GM12878 (cell line): ENCODE results near the gene CADPS. TPM values are rescaled to one million over a fixed set of nuclear protein-coding genes. Genes with fewer than 3 reads are reported as not detected.

Experiments
- ATAC-seq: fragments of 200-7000 bp; cut with Tn5 transposase; 3 replicates; pipeline ENCODE4 v1.9.1; 2020; ENCODE audit warnings: mild to moderate bottlenecking, moderate library complexity
- BruUV-seq: library from RNA; stranded (reverse); fragments of 400-500 nt; replicated peaks from 2 replicates; lab custom pipeline; 2021; lab: Mats Ljungman, UMichigan
- CTCF ChIA-PET: fragments of 300-600 bp; sonication (Branson Sonifier 250); formaldehyde crosslinking; extraction: SDS; loops from one replicate; lab custom pipeline; 2021; ENCODE audit warnings: inconsistent platforms; lab: Yijun Ruan, JAX
- POLR2A ChIA-PET: fragments of 350-600 bp; formaldehyde crosslinking; extraction: SDS; loops from one replicate; lab custom pipeline; 2021; ENCODE audit warnings: inconsistent platforms; lab: Charles Lee
- RAD21 ChIA-PET: fragments of 300-600 bp; sonication (Branson Sonifier 250); formaldehyde crosslinking; loops from one replicate; lab custom pipeline; 2023; ENCODE audit warnings: antibody characterized with exemption; ENCODE audit not compliant: unreplicated experiment; lab: Charles Lee
- SMC1A ChIA-PET: fragments of 300-600 bp; sonication (Branson Sonifier 250); formaldehyde crosslinking; loops from one replicate; lab custom pipeline; 2023; ENCODE audit not compliant: unreplicated experiment, uncharacterized antibody; lab: Charles Lee
- DNase-seq: peaks from one replicate; pipeline ENCODE4 v3.0.0-alpha.2; 2011; ENCODE audit warnings: low read depth, low spot score
- FAIRE-seq: peaks from 3 replicates; lab custom pipeline; 2011; peaks lifted over from hg19 to GRCh38; lab: Jason Lieb, UNC
- H2AFZ ChIP-seq: 2 replicates; pipeline ENCODE4 v1.6.0; 2011; ENCODE audit warnings: low read depth, low read length, control low read depth; ENCODE audit not compliant: control insufficient read depth
- H3K27ac ChIP-seq: 2 replicates; pipeline ENCODE4 v1.5.1; 2011; ENCODE audit warnings: control low read depth; ENCODE audit not compliant: control insufficient read depth, insufficient read depth
- H3K27me3 ChIP-seq, 2 experiments: replicated peaks in 1 of 2; 2 replicates each; pipeline versions ENCODE4 v1.6.0 to v1.6.1; 2011; ENCODE audit warnings: low read length in 1 of 2; ENCODE audit not compliant: control insufficient read depth in 2 of 2, insufficient read depth in 2 of 2
- H3K36me3 ChIP-seq, 2 experiments: 2 replicates each; pipeline ENCODE4 v1.5.1; 2011; ENCODE audit warnings: low read length in 1 of 2; ENCODE audit not compliant: control insufficient read depth in 2 of 2, insufficient read depth in 2 of 2
- H3K4me1 ChIP-seq: 2 replicates; pipeline ENCODE4 v1.6.1; 2011; ENCODE audit warnings: mild to moderate bottlenecking, low read length, moderate library complexity, mixed read lengths; ENCODE audit not compliant: control insufficient read depth, insufficient read depth
- H3K4me2 ChIP-seq: 2 replicates; pipeline ENCODE4 v1.6.0; 2011; ENCODE audit warnings: control low read depth; ENCODE audit not compliant: control insufficient read depth, insufficient read depth
- H3K4me3 ChIP-seq: fragments of 200-600 bp; sonication (generic); 2 replicates; pipeline ENCODE4 v1.5.1; 2016
- H3K79me2 ChIP-seq: 2 replicates; pipeline ENCODE4 v1.6.0; 2011; ENCODE audit warnings: low read length; ENCODE audit not compliant: control insufficient read depth, insufficient read depth
- H3K9ac ChIP-seq: 2 replicates; pipeline ENCODE4 v1.8.0; 2011; ENCODE audit warnings: low read length, control low read depth, mixed read lengths; ENCODE audit not compliant: control insufficient read depth, insufficient read depth
- H3K9me3 ChIP-seq: replicated peaks from 3 replicates; pipeline ENCODE4 v1.5.1; 2011; ENCODE audit warnings: mild to moderate bottlenecking, low read length; ENCODE audit not compliant: control insufficient read depth, insufficient read depth
- H4K20me1 ChIP-seq: 2 replicates; pipeline ENCODE4 v1.6.0; 2011; ENCODE audit not compliant: control insufficient read depth, insufficient read depth
- CREM ChIP-seq: IDR thresholded peaks from 2 replicates; pipeline ENCODE4 v1.6.1; 2014; ENCODE audit warnings: antibody characterized with exemption, low read depth
- IKZF2 ChIP-seq, 2 experiments: fragments of 450-650 bp; IDR thresholded peaks; 2 replicates each; pipeline ENCODE4 v1.6.1; 2017; ENCODE audit warnings: mild to moderate bottlenecking in 2 of 2, moderate library complexity in 2 of 2
- JUND ChIP-seq: IDR thresholded peaks from 2 replicates; pipeline ENCODE4 v1.6.1; 2012; ENCODE audit warnings: low read depth, mild to moderate bottlenecking, low read length, improper control_type of control experiment, moderate library complexity
- RAD51 ChIP-seq: fragments of 450-650 bp; IDR thresholded peaks from 2 replicates; pipeline ENCODE4 v1.6.1; 2016; ENCODE audit warnings: moderate library complexity, mild to moderate bottlenecking, inconsistent platforms
- SMC3 ChIP-seq: IDR thresholded peaks from 2 replicates; pipeline ENCODE4 v1.6.1; 2011; ENCODE audit warnings: low read length, improper control_type of control experiment, borderline replicate concordance
- SPI1 ChIP-seq: IDR thresholded peaks from 2 replicates; pipeline ENCODE4 v1.6.1; 2011; ENCODE audit warnings: low read depth, mild to moderate bottlenecking, low read length, moderate library complexity, borderline replicate concordance; ENCODE audit not compliant: insufficient read depth
- WGBS: methylation state at CpG from one replicate; pipeline ENCODE4 v1.1.6; 2016; ENCODE audit warnings: low lambda C conversion rate; ENCODE audit not compliant: insufficient replicate concordance, insufficient coverage; ENCODE audit errors: missing lambda C conversion rate; 5-methylcytosine and 5-hydroxymethylcytosine counted together
- in situ Hi-C: fragments of 300-500 bp; cut with MboI; formaldehyde crosslinking; loops from 9 replicates; pipeline ENCODE4 v1.14.3; 2018; ENCODE audit warnings: mixed read lengths
- intact Hi-C: fragments of 100-400 bp; cut with micrococcal nuclease; formaldehyde crosslinking; loops from one replicate; pipeline ENCODE4 v1.14.2; 2022; ENCODE audit not compliant: unreplicated experiment
- polyA plus RNA-seq, 11 experiments: library from polyadenylated mRNA; depleted of rRNA in 4 of 11; unstranded in 6 of 11; stranded (reverse) in 5 of 11; fragments of >200 nt; fragmentation: Nextera tagmentation in 4 of 11; fragmentation: Illumina TruSeq in 1 of 11; extraction: Ambion mirVana in 4 of 11; extraction: Trizol in 1 of 11; gene quantifications; 1 replicate in 1 of 11; 2 replicates in 10 of 11; pipeline versions ENCODE4 v1.2.1 to v1.2.3, GENCODE V29; 2011 to 2016; ENCODE audit warnings: inconsistent platforms in 2 of 11, missing spikeins in 2 of 11, low read depth in 1 of 11
- total RNA-seq, 4 experiments: library from RNA; depleted of rRNA in 3 of 4; stranded (reverse); fragments of >200 nt in 3 of 4; fragmentation: Illumina TruSeq in 1 of 4; extraction: Trizol in 1 of 4; gene quantifications; 2 replicates each; pipeline versions ENCODE4 v1.2.1 to v1.2.3, GENCODE V29; 2013 to 2021
- TF ChIP-seq, protein P1 (sequence below), 3 experiments: IDR thresholded peaks in 2 of 3; conservative IDR thresholded peaks in 1 of 3; 2 replicates each; pipeline ENCODE4 v1.5.1; 2011; ENCODE audit warnings: low read depth in 3 of 3, low read length in 3 of 3, mild to moderate bottlenecking in 3 of 3, control low read depth in 2 of 3, moderate library complexity in 2 of 3, inconsistent platforms in 1 of 3, mixed read lengths in 1 of 3; ENCODE audit not compliant: control insufficient read depth in 2 of 3, insufficient read depth in 1 of 3; ENCODE audit errors: extremely low read depth in 1 of 3
- TF ChIP-seq, protein P2 (sequence below): IDR thresholded peaks from 2 replicates; pipeline ENCODE4 v1.6.1; 2011; ENCODE audit warnings: borderline replicate concordance, low read depth, mild to moderate bottlenecking, moderate library complexity, mixed read lengths, low read length; ENCODE audit not compliant: insufficient read depth; ENCODE audit errors: extremely low read length

Gene CADPS
- total and polyA plus RNA-seq, 10 of the 15 experiments (the other 5 are each of a cell fraction or from before 2014, with no cell fraction given): 0.20 TPM; not detected in 9

DNA sequence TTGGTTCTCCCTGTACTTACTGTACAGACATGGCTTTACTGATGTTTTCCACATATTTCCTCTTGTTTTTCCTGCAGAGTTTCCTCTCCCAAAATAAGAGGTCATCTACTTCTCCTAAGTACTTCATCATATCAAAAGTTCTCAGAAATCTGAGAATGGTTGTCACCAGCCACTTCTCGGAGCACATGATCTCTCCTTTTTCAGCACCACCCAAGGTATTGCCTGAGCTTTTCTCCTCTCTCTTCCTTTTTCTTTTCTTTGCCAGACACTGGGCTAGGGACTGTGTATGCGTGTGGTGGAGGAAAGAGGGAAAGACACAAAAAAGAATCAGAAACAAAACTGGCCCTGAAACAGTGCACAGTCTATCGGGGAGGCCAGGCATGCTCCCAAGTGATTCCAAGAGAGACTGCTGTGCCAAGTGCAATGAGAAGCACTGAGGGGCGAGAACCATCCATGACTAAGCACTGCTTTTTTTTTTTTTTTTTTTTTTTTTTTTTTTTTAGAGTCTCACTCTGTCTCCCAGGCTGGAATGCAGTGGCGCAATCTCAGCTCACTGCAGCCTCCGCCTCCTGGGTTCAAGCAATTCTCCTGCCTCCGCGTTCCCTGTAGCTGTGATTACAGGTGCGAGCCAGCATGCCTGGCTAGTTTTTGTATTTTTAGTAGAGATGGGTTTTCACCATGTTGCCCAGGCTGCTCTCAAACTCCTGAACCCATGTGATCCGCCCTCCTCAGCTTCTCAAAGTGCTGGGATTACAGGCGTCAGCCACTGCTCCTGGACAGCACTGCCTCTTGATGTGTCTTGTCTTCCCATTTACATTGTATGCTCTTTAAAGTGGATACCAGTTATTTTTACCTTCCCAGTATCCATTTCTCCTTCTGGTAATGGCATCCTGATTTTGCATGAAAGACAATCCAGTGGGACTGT, 307.9 kb downstream of the CADPS start:
- CTCF ChIA-PET: interaction anchor here (1.0 kb wide), 1 partner anchor 366 kb away, joined by 3 read pairs; no protein-coding TSS in a partner anchor
- H2AFZ ChIP-seq: no peak overlapping the region
- no peaks in the 10 kb centered on the region for H3K4me1 ChIP-seq
- H3K36me3 ChIP-seq: no peaks in the 10 kb centered on the region
- RAD21 ChIA-PET: no interaction called here
- 55% methylated on average over 11 of the region's 11 CpGs for WGBS
- TF ChIP-seq SMC3: no peak
- no peak for TF ChIP-seq SPI1
- TF ChIP-seq IKZF2 (IDR thresholded peaks at IDR 0.05): no peak
- no peak for TF ChIP-seq RAD51
- no peak for TF ChIP-seq CREM
- TF ChIP-seq JUND: no peak
- TF ChIP-seq, protein P1, sequence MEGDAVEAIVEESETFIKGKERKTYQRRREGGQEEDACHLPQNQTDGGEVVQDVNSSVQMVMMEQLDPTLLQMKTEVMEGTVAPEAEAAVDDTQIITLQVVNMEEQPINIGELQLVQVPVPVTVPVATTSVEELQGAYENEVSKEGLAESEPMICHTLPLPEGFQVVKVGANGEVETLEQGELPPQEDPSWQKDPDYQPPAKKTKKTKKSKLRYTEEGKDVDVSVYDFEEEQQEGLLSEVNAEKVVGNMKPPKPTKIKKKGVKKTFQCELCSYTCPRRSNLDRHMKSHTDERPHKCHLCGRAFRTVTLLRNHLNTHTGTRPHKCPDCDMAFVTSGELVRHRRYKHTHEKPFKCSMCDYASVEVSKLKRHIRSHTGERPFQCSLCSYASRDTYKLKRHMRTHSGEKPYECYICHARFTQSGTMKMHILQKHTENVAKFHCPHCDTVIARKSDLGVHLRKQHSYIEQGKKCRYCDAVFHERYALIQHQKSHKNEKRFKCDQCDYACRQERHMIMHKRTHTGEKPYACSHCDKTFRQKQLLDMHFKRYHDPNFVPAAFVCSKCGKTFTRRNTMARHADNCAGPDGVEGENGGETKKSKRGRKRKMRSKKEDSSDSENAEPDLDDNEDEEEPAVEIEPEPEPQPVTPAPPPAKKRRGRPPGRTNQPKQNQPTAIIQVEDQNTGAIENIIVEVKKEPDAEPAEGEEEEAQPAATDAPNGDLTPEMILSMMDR (IDR thresholded peaks at IDR 0.05 in 2 of 3, conservative IDR thresholded peaks at IDR 0.05 in 1 of 3; ENCODE audit: control insufficient read depth in 2 of 3, extremely low read depth in 1 of 3, insufficient read depth in 1 of 3, low read depth in 3 of 3, low read length in 3 of 3): no peak
- TF ChIP-seq, protein P2, sequence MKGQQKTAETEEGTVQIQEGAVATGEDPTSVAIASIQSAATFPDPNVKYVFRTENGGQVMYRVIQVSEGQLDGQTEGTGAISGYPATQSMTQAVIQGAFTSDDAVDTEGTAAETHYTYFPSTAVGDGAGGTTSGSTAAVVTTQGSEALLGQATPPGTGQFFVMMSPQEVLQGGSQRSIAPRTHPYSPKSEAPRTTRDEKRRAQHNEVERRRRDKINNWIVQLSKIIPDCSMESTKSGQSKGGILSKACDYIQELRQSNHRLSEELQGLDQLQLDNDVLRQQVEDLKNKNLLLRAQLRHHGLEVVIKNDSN: no peak
- H3K4me3 ChIP-seq: no peak overlapping the region
- no peak for DNase-seq
- no peak for ATAC-seq
- intact Hi-C loops (no loop called here), in situ Hi-C loops (no loop called here)
- no peak for FAIRE-seq
- no TSS peak for BruUV-seq
- H3K27ac ChIP-seq: no peak overlapping the region
- no peaks in the 10 kb centered on the region for H3K9me3 ChIP-seq
- no peak overlapping the region for H3K4me2 ChIP-seq
- no peaks in the 10 kb centered on the region for H4K20me1 ChIP-seq
- no peaks in the 10 kb centered on the region for H3K79me2 ChIP-seq
- SMC1A ChIA-PET: interaction anchor here (2.3 kb wide), 1 partner anchor 29 kb away, joined by 6 read pairs; no protein-coding TSS in a partner anchor
- H3K27me3 ChIP-seq: no peaks in the 10 kb centered on the region
- POLR2A ChIA-PET: interaction anchor here (0.7 kb wide), 1 partner anchor 10 kb away, joined by 8 read pairs; no protein-coding TSS in a partner anchor
- H3K9ac ChIP-seq: no peak overlapping the region
